Right ventricle myocardium inferior (tissue), 1 donor: ENCODE data around the gene AGAP2. TPM values are rescaled to one million over a fixed set of nuclear protein-coding genes. Genes with fewer than 3 reads are reported as not detected.
A peak's percentile ranks its signal among the peaks of the same experiment; 100 is the strongest.

Source experiments
- ATAC-seq: fragments of 200-7000 bp; cut with Tn5 transposase; one replicate; pipeline ENCODE4 v1.9.1; 2020; ENCODE audit warnings: mild to moderate bottlenecking, moderate library complexity
- DNase-seq: peaks from one replicate; pipeline ENCODE4 v3.0.0; 2021; ENCODE audit errors: missing footprints
- intact Hi-C: fragments of 100-400 bp; cut with DNase I; formaldehyde crosslinking; loops from one replicate; pipeline ENCODE4 v1.11.0; 2022
- total RNA-seq: library from RNA; stranded (reverse); fragmentation: NEBNext Ultra II Directional; extraction: Animal tissue kit (Norgen Biotek cat#: 25700); gene quantifications from one replicate; pipeline ENCODE4 v1.2.1, GENCODE V29; 2021
- donor health status: DM: no; HTN: yes; CAD: no; lungs with severe emphysema.

Gene AGAP2
- total RNA-seq, 1 donor from 2014 or later = 7.8 TPM

GRCh38 chr12:57756406-57757341 is 18.1 kb upstream of the AGAP2 start:
- ATAC-seq (no peak), DNase-seq (peak; percentile 70)
- intact Hi-C loops = no loop called here

- ATAC-seq = no peak
- DNase-seq = no peak
- intact Hi-C loops = no loop called here
These were observed 17.2 kb upstream of the AGAP2 start for GRCh38 chr12:57755454-57756372.

- intact Hi-C loops = no loop called here
- no peak for DNase-seq
- ATAC-seq = no peak
These were observed 16.6 kb upstream of the AGAP2 start for GRCh38 chr12:57755194-57755453.

- intact Hi-C loops = no loop called here
- ATAC-seq = no peak
- no peak for DNase-seq
These were observed 16.1 kb upstream of the AGAP2 start, which contains the start of gene MARCHF9 for GRCh38 chr12:57754411-57755193. Gene MARCHF9 (plus strand): TSS chr12:57755103. CDS start chr12:57755529, 426 bp downstream.

GRCh38 chr12:57753756-57754337 is 15.3 kb upstream of the AGAP2 start:
- intact Hi-C loops = no loop called here
- ATAC-seq (no peak), DNase-seq (no peak)

- DNase-seq (no peak), ATAC-seq (no peak)
- intact Hi-C loops = no loop called here
These were observed 14.1 kb upstream of the AGAP2 start for GRCh38 chr12:57752668-57753000.

GRCh38 chr12:57751788-57752667 is 13.5 kb upstream of the AGAP2 start, which contains the start of gene CDK4:
Gene CDK4 (minus strand): TSS chr12:57752310. CDS start chr12:57751717, 593 bp downstream.
- DNase-seq (peak; percentile 100), ATAC-seq (peak; percentile 95)
- intact Hi-C loops = no loop called here

GRCh38 chr12:57751432-57751787 is 12.9 kb upstream of the AGAP2 start:
- intact Hi-C loops = no loop called here
- no peak for ATAC-seq
- no peak for DNase-seq

GRCh38 chr12:57750561-57751431 is 12.3 kb upstream of the AGAP2 start:
- DNase-seq (no peak), ATAC-seq (no peak)
- intact Hi-C loops = no loop called here

- ATAC-seq (no peak), DNase-seq (no peak)
These were observed 10.5 kb upstream of the AGAP2 start for GRCh38 chr12:57749061-57749460.

GRCh38 chr12:57746025-57746424 is 7.5 kb upstream of the AGAP2 start:
- intact Hi-C loops = no loop called here
- ATAC-seq (no peak), DNase-seq (no peak)

More at GRCh38 chr12:57749061-57749460, 10.5 kb upstream of the AGAP2 start:
- intact Hi-C loops = no loop called here

GRCh38 chr12:57745485-57745881 is 6.9 kb upstream of the AGAP2 start:
- ATAC-seq (no peak), DNase-seq (no peak)
- intact Hi-C loops = no loop called here

GRCh38 chr12:57744777-57745484 is 6.4 kb upstream of the AGAP2 start, which contains the start of gene TSPAN31:
Gene TSPAN31 (plus strand): TSS chr12:57745039. CDS start chr12:57745155, 116 bp downstream.
- ATAC-seq = peak; percentile 95
- intact Hi-C loops = no loop called here

GRCh38 chr12:57744194-57744776 is 5.7 kb upstream of the AGAP2 start:
- DNase-seq (peak; percentile 83), ATAC-seq (peak; percentile 62)
- intact Hi-C loops = no loop called here

More at GRCh38 chr12:57744777-57745484, 6.4 kb upstream of the AGAP2 start, which contains the start of gene TSPAN31:
- DNase-seq = peak; percentile 98

- ATAC-seq = no peak
- intact Hi-C loops = no loop called here
- DNase-seq = no peak
These were observed 5.2 kb upstream of the AGAP2 start for GRCh38 chr12:57743769-57744168.
